Activated naive CD4-positive, alpha-beta T cell (primary cell): ENCODE results near the gene GATA5.
"Not testable (repeated sequence)": the region's sequence is repeated elsewhere in the genome, so short reads cannot be mapped to it uniquely, and the experiment has no call there.

Experiments used
- DNase-seq, 4 experiments: peaks; one replicate each; lab custom pipeline; 2025; lab: John Stamatoyannopoulos, UW

GATA5 gene

GRCh38 chr20:62429455-62430310, 46.1 kb downstream of the GATA5 start:
- DNase-seq: no peak

GRCh38 chr20:62428396-62429295, 47.1 kb downstream of the GATA5 start:
- no peak for DNase-seq

- no peak for DNase-seq
Measured at GRCh38 chr20:62428002-62428372, 47.8 kb downstream of the GATA5 start.

- DNase-seq: no peak
Measured at GRCh38 chr20:62427172-62428001, 48.4 kb downstream of the GATA5 start, which contains the start of gene RBBP8NL. RBBP8NL (minus strand) TSS chr20:62427539; CDS start chr20:62419647, 7,892 bp downstream.

GRCh38 chr20:62426699-62427131, 49.1 kb downstream of the GATA5 start:
- no peak for DNase-seq

- DNase-seq: not testable (repeated sequence)
Measured at GRCh38 chr20:62426059-62426348, 49.8 kb downstream of the GATA5 start.

GRCh38 chr20:62425281-62426058, 50.3 kb downstream of the GATA5 start:
- DNase-seq: no peak

- DNase-seq: no peak
Measured at GRCh38 chr20:62424249-62425107, 51.3 kb downstream of the GATA5 start.

- DNase-seq: no peak
Measured at GRCh38 chr20:62423326-62423706, 52.5 kb downstream of the GATA5 start.

- no peak for DNase-seq
Measured at GRCh38 chr20:62422636-62423325, 53.0 kb downstream of the GATA5 start.

GRCh38 chr20:62421716-62421990, 54.1 kb downstream of the GATA5 start:
- DNase-seq: no peak

GRCh38 chr20:62420846-62421715, 54.7 kb downstream of the GATA5 start:
- DNase-seq: no peak

- DNase-seq: no peak
Measured at GRCh38 chr20:62419759-62420158, 56.0 kb downstream of the GATA5 start.

- DNase-seq: no peak
Measured at GRCh38 chr20:62418709-62419487, 56.9 kb downstream of the GATA5 start.

- DNase-seq: no peak
Measured at GRCh38 chr20:62417981-62418708, 57.6 kb downstream of the GATA5 start.

GRCh38 chr20:62416651-62417637, 58.9 kb downstream of the GATA5 start:
- no peak for DNase-seq
